Measurements from ENCODE around the gene CXCR3. TPM values are rescaled to one million over a fixed set of nuclear protein-coding genes. Genes with fewer than 3 reads are reported as not detected.

CXCR3 gene
- total RNA-seq, 4 donors from 2014 or later = 1.1 to 3.5 (median 1.3) TPM; not detected in 1

Other genes with a start within 250 kb of the CXCR3 start
- 100 to 1,000 TPM; 146 to 307 (median 237) TPM for gene OGT, start 85.4 kb downstream of the CXCR3 start, total RNA-seq
- gene GCNA, start 40.1 kb downstream of the CXCR3 start, total RNA-seq = 1 to 10 TPM; 1.9 to 3.7 (median 3.0) TPM
- gene CXorf49, start 99.8 kb upstream of the CXCR3 start, total RNA-seq = not detected
- not detected for gene CXorf49B, start 144.8 kb upstream of the CXCR3 start, total RNA-seq

Measured in transverse colon (tissue), 4 donors.